ENCODE results near the gene DOCK2. TPM values are rescaled to one million over a fixed set of nuclear protein-coding genes. Genes with fewer than 3 reads are reported as not detected.

The DOCK2 gene
- total and polyA plus RNA-seq, 2 donors (not counting 1 experiment from before 2014, with no cell fraction given): 112 to 330 TPM

GRCh38 chr5:169801324-169801777 is 164.3 kb downstream of the DOCK2 start:
- peaks cover 28% of the 10 kb centered on the region for H3K4me1 Mint-ChIP-seq
- DNase-seq: no peak
- POLR2A ChIA-PET: interaction anchor here (0.7 kb wide), 2 partner anchors 10 to 34 kb away, joined by 5 to 13 read pairs; no protein-coding TSS in a partner anchor
- no peak overlapping the region for H3K9ac ChIP-seq (ENCODE audit: low read length)
- no peak overlapping the region for H3K27ac ChIP-seq (ENCODE audit: low read length in 2 of 2)
- 89% methylated on average over 4 of the region's 6 CpGs for WGBS (ENCODE audit: insufficient coverage)
- H4K20me1 ChIP-seq (ENCODE audit: control insufficient read depth, insufficient read depth, low read length, poor library complexity, severe bottlenecking): peaks cover 38% of the 10 kb centered on the region
- no peaks in the 10 kb centered on the region for H3K27me3 ChIP-seq (replicated peaks in 1 of 4; ENCODE audit: control extremely low read depth in 1 of 4, control insufficient read depth in 3 of 4, insufficient read depth in 4 of 4, low read length in 3 of 4)
- H2AFZ ChIP-seq (ENCODE audit: insufficient read depth, low read depth, low read length, poor library complexity, severe bottlenecking): no peak overlapping the region
- TF ChIP-seq, protein P1, sequence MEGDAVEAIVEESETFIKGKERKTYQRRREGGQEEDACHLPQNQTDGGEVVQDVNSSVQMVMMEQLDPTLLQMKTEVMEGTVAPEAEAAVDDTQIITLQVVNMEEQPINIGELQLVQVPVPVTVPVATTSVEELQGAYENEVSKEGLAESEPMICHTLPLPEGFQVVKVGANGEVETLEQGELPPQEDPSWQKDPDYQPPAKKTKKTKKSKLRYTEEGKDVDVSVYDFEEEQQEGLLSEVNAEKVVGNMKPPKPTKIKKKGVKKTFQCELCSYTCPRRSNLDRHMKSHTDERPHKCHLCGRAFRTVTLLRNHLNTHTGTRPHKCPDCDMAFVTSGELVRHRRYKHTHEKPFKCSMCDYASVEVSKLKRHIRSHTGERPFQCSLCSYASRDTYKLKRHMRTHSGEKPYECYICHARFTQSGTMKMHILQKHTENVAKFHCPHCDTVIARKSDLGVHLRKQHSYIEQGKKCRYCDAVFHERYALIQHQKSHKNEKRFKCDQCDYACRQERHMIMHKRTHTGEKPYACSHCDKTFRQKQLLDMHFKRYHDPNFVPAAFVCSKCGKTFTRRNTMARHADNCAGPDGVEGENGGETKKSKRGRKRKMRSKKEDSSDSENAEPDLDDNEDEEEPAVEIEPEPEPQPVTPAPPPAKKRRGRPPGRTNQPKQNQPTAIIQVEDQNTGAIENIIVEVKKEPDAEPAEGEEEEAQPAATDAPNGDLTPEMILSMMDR (IDR thresholded peaks at IDR 0.05): no peak
- no peak for TF ChIP-seq EZH2 (IDR thresholded peaks at IDR 0.05; ENCODE audit: borderline replicate concordance, insufficient read depth, low read depth, low read length, poor library complexity, severe bottlenecking)
- H3K4me2 ChIP-seq (replicated peaks; ENCODE audit: low read depth, low read length, poor library complexity, severe bottlenecking): no peak overlapping the region
- no peaks in the 10 kb centered on the region for H3K27me3 Mint-ChIP-seq
- peaks cover 1 to 51% of the 10 kb centered on the region in 2 experiments for H3K36me3 ChIP-seq (replicated peaks in 1 of 2; ENCODE audit: control extremely low read depth in 1 of 2, control insufficient read depth in 1 of 2, extremely low read depth in 1 of 2, insufficient read depth in 2 of 2, low read length in 1 of 2)
- H3K79me2 ChIP-seq (ENCODE audit: control insufficient read depth, insufficient read depth, low read length): peaks cover 42% of the 10 kb centered on the region
- intact Hi-C loops (cut with micrococcal nuclease): no loop called here
- CTCF ChIA-PET: no interaction called here
- H3K4me3 ChIP-seq (ENCODE audit: control extremely low read depth in 1 of 5, extremely low read depth in 1 of 5, insufficient read depth in 1 of 5, low read depth in 2 of 5, low read length in 4 of 5): no peak overlapping the region
- H3K4me3 Mint-ChIP-seq: no peak overlapping the region
- no peak for ATAC-seq (ENCODE audit: low read depth)
- H3K9me3 Mint-ChIP-seq (ENCODE audit: insufficient read depth): no peaks in the 10 kb centered on the region
- peaks cover 9 to 12% of the 10 kb centered on the region in 2 donors for H3K4me1 ChIP-seq (ENCODE audit: control insufficient read depth in 2 of 2, insufficient read depth in 2 of 2, low read length in 2 of 2)
- no peaks in the 10 kb centered on the region for H3K9me3 ChIP-seq (ENCODE audit: control extremely low read depth in 1 of 3, control insufficient read depth in 2 of 3, insufficient read depth in 1 of 3, low read length in 2 of 3)
- H3K27ac Mint-ChIP-seq: no peak overlapping the region

- Histone ChIP-seq H3K27ac (ENCODE audit: low read length in 2 of 2) (no peak overlapping the region), H3K9me3 (ENCODE audit: control extremely low read depth in 1 of 3, control insufficient read depth in 2 of 3, insufficient read depth in 1 of 3, low read length in 2 of 3) (no peaks in the 10 kb centered on the region), H2AFZ (ENCODE audit: insufficient read depth, low read depth, low read length, poor library complexity, severe bottlenecking) (no peak overlapping the region), H3K36me3 (replicated peaks in 1 of 2; ENCODE audit: control extremely low read depth in 1 of 2, control insufficient read depth in 1 of 2, extremely low read depth in 1 of 2, insufficient read depth in 2 of 2, low read length in 1 of 2) (peaks cover 1 to 50% of the 10 kb centered on the region in 2 experiments), H3K79me2 (ENCODE audit: control insufficient read depth, insufficient read depth, low read length) (peaks cover 42% of the 10 kb centered on the region), H3K4me1 (ENCODE audit: control insufficient read depth in 2 of 2, insufficient read depth in 2 of 2, low read length in 2 of 2) (peaks cover 9 to 12% of the 10 kb centered on the region in 2 donors), H3K4me2 (replicated peaks; ENCODE audit: low read depth, low read length, poor library complexity, severe bottlenecking) (no peak overlapping the region), H4K20me1 (ENCODE audit: control insufficient read depth, insufficient read depth, low read length, poor library complexity, severe bottlenecking) (peaks cover 38% of the 10 kb centered on the region), H3K9ac (ENCODE audit: low read length) (no peak overlapping the region), H3K4me3 (ENCODE audit: control extremely low read depth in 1 of 5, extremely low read depth in 1 of 5, insufficient read depth in 1 of 5, low read depth in 2 of 5, low read length in 4 of 5) (no peak overlapping the region), H3K27me3 (replicated peaks in 1 of 4; ENCODE audit: control extremely low read depth in 1 of 4, control insufficient read depth in 3 of 4, insufficient read depth in 4 of 4, low read length in 3 of 4) (no peaks in the 10 kb centered on the region)
- H3K27ac Mint-ChIP-seq: no peak overlapping the region
- no peaks in the 10 kb centered on the region for H3K9me3 Mint-ChIP-seq (ENCODE audit: insufficient read depth)
- intact Hi-C loops (cut with micrococcal nuclease): no loop called here
- TF ChIP-seq EZH2 (IDR thresholded peaks at IDR 0.05; ENCODE audit: borderline replicate concordance, insufficient read depth, low read depth, low read length, poor library complexity, severe bottlenecking): no peak
- DNase-seq: no peak
- H3K27me3 Mint-ChIP-seq: no peaks in the 10 kb centered on the region
- CTCF ChIA-PET: no interaction called here
- peaks cover 26% of the 10 kb centered on the region for H3K4me1 Mint-ChIP-seq
- WGBS (ENCODE audit: insufficient coverage): 100% methylated on average over 2 of the region's 2 CpGs
- H3K4me3 Mint-ChIP-seq: no peak overlapping the region
- ATAC-seq (ENCODE audit: low read depth): no peak
- POLR2A ChIA-PET: interaction anchor here (0.7 kb wide), 1 partner anchor 34 kb away, joined by 5 read pairs; no protein-coding TSS in a partner anchor
Observed at GRCh38 chr5:169801781-169802180, 164.7 kb downstream of the DOCK2 start.
